ENCODE measurements around the gene GPR148. TPM values are rescaled to one million over a fixed set of nuclear protein-coding genes. Genes with fewer than 3 reads are reported as not detected.

Gene GPR148
- total RNA-seq, 2 donors from 2014 or later: not detected

GRCh38 chr2:130769343-130769907 lies 40.6 kb downstream of the GPR148 start:
- H3K9me3 ChIP-seq: no peaks in the 10 kb centered on the region
- H3K4me3 ChIP-seq: no peak overlapping the region
- H3K27me3 ChIP-seq (replicated peaks; ENCODE audit: insufficient read depth): no peaks in the 10 kb centered on the region
- H3K4me1 ChIP-seq (ENCODE audit: control insufficient read depth in 1 of 2, low read depth in 2 of 2): no peaks in the 10 kb centered on the region
- no peaks in the 10 kb centered on the region for H3K36me3 ChIP-seq
- DNase-seq (ENCODE audit: low spot score): no peak
- no peak for TF ChIP-seq CTCF (IDR thresholded peaks at IDR 0.05)
- no peak for ATAC-seq (ENCODE audit: insufficient number of reproducible peaks, low FRiP score, low read depth)
- no peak overlapping the region for H3K27ac ChIP-seq

GRCh38 chr2:130776550-130776949 lies 47.7 kb downstream of the GPR148 start:
- H3K27ac ChIP-seq: no peak overlapping the region
- H3K4me3 ChIP-seq: no peak overlapping the region
- DNase-seq (ENCODE audit: low spot score) (no peak), ATAC-seq (ENCODE audit: insufficient number of reproducible peaks, low FRiP score, low read depth) (no peak)
- no peaks in the 10 kb centered on the region for H3K4me1 ChIP-seq (ENCODE audit: control insufficient read depth in 1 of 2, low read depth in 2 of 2)
- H3K36me3 ChIP-seq: no peaks in the 10 kb centered on the region
- no peaks in the 10 kb centered on the region for H3K9me3 ChIP-seq
- no peaks in the 10 kb centered on the region for H3K27me3 ChIP-seq (replicated peaks; ENCODE audit: insufficient read depth)
- no peak for TF ChIP-seq CTCF (IDR thresholded peaks at IDR 0.05)

- Histone ChIP-seq H3K27ac (no peak overlapping the region), H3K4me1 (ENCODE audit: control insufficient read depth in 1 of 2, low read depth in 2 of 2) (no peaks in the 10 kb centered on the region), H3K27me3 (replicated peaks; ENCODE audit: insufficient read depth) (no peaks in the 10 kb centered on the region), H3K36me3 (no peaks in the 10 kb centered on the region), H3K4me3 (no peak overlapping the region), H3K9me3 (no peaks in the 10 kb centered on the region)
- DNase-seq (ENCODE audit: low spot score): no peak
- no peak for ATAC-seq (ENCODE audit: insufficient number of reproducible peaks, low FRiP score, low read depth)
- TF ChIP-seq CTCF (IDR thresholded peaks at IDR 0.05): no peak
Measured at GRCh38 chr2:130778781-130779180, 49.9 kb downstream of the GPR148 start.

Other genes starting within 250 kb of the GPR148 start
- gene POTEI, start 219.7 kb upstream of the GPR148 start, total RNA-seq: not detected
- not detected for gene CFC1B, start 207.8 kb upstream of the GPR148 start, total RNA-seq
- not detected for gene CFC1, start 129.5 kb upstream of the GPR148 start, total RNA-seq
- not detected for gene POTEJ, start 117.6 kb upstream of the GPR148 start, total RNA-seq
- gene AMER3, start 26.5 kb downstream of the GPR148 start, total RNA-seq: not detected
- gene ARHGEF4, start 107.8 kb downstream of the GPR148 start, total RNA-seq: 1 to 10 TPM; 2.8 to 6.5 TPM